ENCODE measurements around the gene ASB2. TPM values are rescaled to one million over a fixed set of nuclear protein-coding genes. Genes with fewer than 3 reads are reported as not detected.

ASB2 gene
- total RNA-seq, 1 experiment from 2014 or later = not detected

GRCh38 chr14:93960774-93961438 is 15.5 kb downstream of the ASB2 start (continued):
- TF ChIP-seq ZBTB33 (IDR thresholded peaks at IDR 0.05; ENCODE audit: extremely low read depth, insufficient replicate concordance, low read length) (no peak), ATF3 (IDR thresholded peaks at IDR 0.05) (no peak), SRF (IDR thresholded peaks at IDR 0.05; ENCODE audit: low read depth) (no peak), ZNF274 (IDR thresholded peaks at IDR 0.05; ENCODE audit: low read depth, low read length) (no peak)
- TF ChIP-seq, protein P1, sequence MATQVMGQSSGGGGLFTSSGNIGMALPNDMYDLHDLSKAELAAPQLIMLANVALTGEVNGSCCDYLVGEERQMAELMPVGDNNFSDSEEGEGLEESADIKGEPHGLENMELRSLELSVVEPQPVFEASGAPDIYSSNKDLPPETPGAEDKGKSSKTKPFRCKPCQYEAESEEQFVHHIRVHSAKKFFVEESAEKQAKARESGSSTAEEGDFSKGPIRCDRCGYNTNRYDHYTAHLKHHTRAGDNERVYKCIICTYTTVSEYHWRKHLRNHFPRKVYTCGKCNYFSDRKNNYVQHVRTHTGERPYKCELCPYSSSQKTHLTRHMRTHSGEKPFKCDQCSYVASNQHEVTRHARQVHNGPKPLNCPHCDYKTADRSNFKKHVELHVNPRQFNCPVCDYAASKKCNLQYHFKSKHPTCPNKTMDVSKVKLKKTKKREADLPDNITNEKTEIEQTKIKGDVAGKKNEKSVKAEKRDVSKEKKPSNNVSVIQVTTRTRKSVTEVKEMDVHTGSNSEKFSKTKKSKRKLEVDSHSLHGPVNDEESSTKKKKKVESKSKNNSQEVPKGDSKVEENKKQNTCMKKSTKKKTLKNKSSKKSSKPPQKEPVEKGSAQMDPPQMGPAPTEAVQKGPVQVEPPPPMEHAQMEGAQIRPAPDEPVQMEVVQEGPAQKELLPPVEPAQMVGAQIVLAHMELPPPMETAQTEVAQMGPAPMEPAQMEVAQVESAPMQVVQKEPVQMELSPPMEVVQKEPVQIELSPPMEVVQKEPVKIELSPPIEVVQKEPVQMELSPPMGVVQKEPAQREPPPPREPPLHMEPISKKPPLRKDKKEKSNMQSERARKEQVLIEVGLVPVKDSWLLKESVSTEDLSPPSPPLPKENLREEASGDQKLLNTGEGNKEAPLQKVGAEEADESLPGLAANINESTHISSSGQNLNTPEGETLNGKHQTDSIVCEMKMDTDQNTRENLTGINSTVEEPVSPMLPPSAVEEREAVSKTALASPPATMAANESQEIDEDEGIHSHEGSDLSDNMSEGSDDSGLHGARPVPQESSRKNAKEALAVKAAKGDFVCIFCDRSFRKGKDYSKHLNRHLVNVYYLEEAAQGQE (IDR thresholded peaks at IDR 0.05; ENCODE audit: low read depth) = no peak

GRCh38 chr14:93960108-93960475 is 16.3 kb downstream of the ASB2 start:
- Histone ChIP-seq H3K9me2 (ENCODE audit: insufficient read depth) (no peaks in the 10 kb centered on the region), H3K27me3 (ENCODE audit: insufficient read depth, low read length) (no peaks in the 10 kb centered on the region), H3K9me3 (ENCODE audit: control insufficient read depth in 1 of 2, insufficient read depth in 1 of 2, low read depth in 1 of 2, low read length in 2 of 2) (no peaks in the 10 kb centered on the region), H3K36me3 (ENCODE audit: control insufficient read depth in 1 of 2, insufficient read depth in 2 of 2, low read length in 2 of 2) (no peaks in the 10 kb centered on the region), H3K4me3 (replicated peaks in 1 of 2; ENCODE audit: low read depth in 1 of 2, low read length in 2 of 2) (peak overlapping the region; percentile 7 to 42; a peak in 2 of 4 replicates), H3K4me1 (ENCODE audit: control insufficient read depth in 1 of 2, insufficient read depth in 2 of 2, low read length in 2 of 2) (peaks cover 19 to 76% of the 10 kb centered on the region in 2 experiments), H2AFZ (ENCODE audit: low read depth, low read length, poor library complexity, severe bottlenecking) (peak overlapping the region; percentile 50), H3K4me2 (ENCODE audit: low read length) (peak overlapping the region; percentile 74), H3K79me2 (ENCODE audit: insufficient read depth, low read length) (no peaks in the 10 kb centered on the region), H4K20me1 (ENCODE audit: insufficient read depth) (no peaks in the 10 kb centered on the region), H3K9ac (ENCODE audit: low read length) (peak overlapping the region; percentile 35), H3K27ac (ENCODE audit: low read depth, low read length) (peak overlapping the region; percentile 54)
- POLR2A ChIA-PET = interaction anchor here (0.8 kb wide), 1 partner anchor 8 kb away, joined by 3 read pairs; no protein-coding TSS in a partner anchor
- intact Hi-C loops (cut with micrococcal nuclease) = no loop called here
- peak; percentile 31 for ATAC-seq
- RAD21 ChIA-PET (ENCODE audit: low non-redundant PET in 1 of 2, low total read pairs in 2 of 2, uncharacterized antibody in 2 of 2, unreplicated experiment in 2 of 2) = interaction anchor here (0.7 to 1.6 kb wide), 3 partner anchors 20 kb away, joined by 3 to 5 read pairs (median 4); no protein-coding TSS in a partner anchor
- no peak for DNase-seq (ENCODE audit: low read depth, low spot score)
- CTCF ChIA-PET = interaction anchor here (1.0 to 1.2 kb wide), 3 partner anchors 11 to 20 kb away, joined by 4 to 8 read pairs (median 8); no protein-coding TSS in a partner anchor
- TSS peak; percentile 66 for BruUV-seq (replicated peaks)
- TF ChIP-seq FOSL1 (IDR thresholded peaks at IDR 0.05; ENCODE audit: low read depth) = no peak
- TF ChIP-seq EZH2 (IDR thresholded peaks at IDR 0.05) = no peak
- TF ChIP-seq ELF1 (IDR thresholded peaks at IDR 0.05; ENCODE audit: borderline replicate concordance, low read depth) = no peak
- no peak for TF ChIP-seq EGR1 (IDR thresholded peaks at IDR 0.05; ENCODE audit: low read depth)
- no peak for TF ChIP-seq CTCF (IDR thresholded peaks at IDR 0.05 in 2 of 3, conservative IDR thresholded peaks at IDR 0.05 in 1 of 3; ENCODE audit: borderline replicate concordance in 1 of 3, insufficient read depth in 1 of 3, low read depth in 2 of 3, low read length in 2 of 3)
- no peak for TF ChIP-seq RAD21 (IDR thresholded peaks at IDR 0.05; ENCODE audit: low read depth)
- TF ChIP-seq CBX3 (IDR thresholded peaks at IDR 0.05; ENCODE audit: low read depth) = no peak
- TF ChIP-seq ZNF274 (IDR thresholded peaks at IDR 0.05; ENCODE audit: low read depth, low read length) = no peak
- TF ChIP-seq SIN3A (IDR thresholded peaks at IDR 0.05; ENCODE audit: low read depth) = no peak
- no peak for TF ChIP-seq JUND (IDR thresholded peaks at IDR 0.05)

All from HCT116 (cell line).